HG03139 (cell line): ENCODE results near the gene CD300LG.
"Not testable (repeated sequence)": the region's sequence is repeated elsewhere in the genome, so short reads cannot be mapped to it uniquely, and the experiment has no call there.

Experiments
- ATAC-seq: cut with Tn5 transposase; IDR thresholded peaks from one replicate; pipeline ENCODE4 v1.9.1; 2021; ENCODE audit not compliant: unreplicated experiment

The CD300LG gene

GRCh38 chr17:43852571-43852970 is 5.6 kb downstream of the CD300LG start:
- no peak for ATAC-seq

GRCh38 chr17:43853546-43853945 is 6.6 kb downstream of the CD300LG start:
- ATAC-seq = no peak

- ATAC-seq = no peak
These were observed 7.5 kb downstream of the CD300LG start for GRCh38 chr17:43854498-43854897.

- no peak for ATAC-seq
These were observed 8.1 kb downstream of the CD300LG start for GRCh38 chr17:43855061-43855460.

GRCh38 chr17:43856141-43856540 is 9.2 kb downstream of the CD300LG start:
- no peak for ATAC-seq

GRCh38 chr17:43857141-43857540 is 10.2 kb downstream of the CD300LG start:
- no peak for ATAC-seq

GRCh38 chr17:43857957-43858600 is 11.1 kb downstream of the CD300LG start:
- no peak for ATAC-seq

- no peak for ATAC-seq
These were observed 13.2 kb downstream of the CD300LG start for GRCh38 chr17:43860077-43860725.

- ATAC-seq = no peak
These were observed 14.1 kb downstream of the CD300LG start for GRCh38 chr17:43860927-43861622.

GRCh38 chr17:43861960-43862359 is 15.0 kb downstream of the CD300LG start:
- no peak for ATAC-seq

- no peak for ATAC-seq
These were observed 17.4 kb downstream of the CD300LG start for GRCh38 chr17:43864161-43864984.

GRCh38 chr17:43868226-43868994 is 21.4 kb downstream of the CD300LG start:
- ATAC-seq = no peak

- ATAC-seq = not testable (repeated sequence)
These were observed 22.1 kb downstream of the CD300LG start for GRCh38 chr17:43869031-43869430.

GRCh38 chr17:43871946-43872690 is 25.1 kb downstream of the CD300LG start:
- ATAC-seq = no peak

- no peak for ATAC-seq
These were observed 26.1 kb downstream of the CD300LG start for GRCh38 chr17:43873091-43873490.

- no peak for ATAC-seq
These were observed 26.8 kb downstream of the CD300LG start for GRCh38 chr17:43873815-43874214.

GRCh38 chr17:43874293-43874692 is 27.3 kb downstream of the CD300LG start:
- ATAC-seq = no peak

GRCh38 chr17:43875476-43876147 is 28.6 kb downstream of the CD300LG start:
- no peak for ATAC-seq

GRCh38 chr17:43877031-43877430 is 30.1 kb downstream of the CD300LG start:
- ATAC-seq = no peak
